ENCODE measurements around the gene MUC3A.

The MUC3A gene

GRCh38 chr7:100946766-100947365 lies 2.5 kb upstream of the MUC3A start (continued):
- TF ChIP-seq KLF17 (tag by site-specific recombination; IDR thresholded peaks at IDR 0.05) (no peak), ZNF350 (tag by site-specific recombination; IDR thresholded peaks at IDR 0.05) (no peak), ZNF2 (tag by site-specific recombination; IDR thresholded peaks at IDR 0.05) (no peak)

GRCh38 chr7:100947792-100948191 lies 1.5 kb upstream of the MUC3A start:
- ChIA-PET CTCF (no interaction called here), POLR2A (no interaction called here)
- no peak for TF ChIP-seq ZNF549 (tag by site-specific recombination; IDR thresholded peaks at IDR 0.05)
- Histone ChIP-seq H3K27ac (ENCODE audit: extremely low read depth, low read depth, low read length) (no peak overlapping the region), H3K36me3 (ENCODE audit: control insufficient read depth in 2 of 2, insufficient read depth in 1 of 2, low read length in 2 of 2) (no peaks in the 10 kb centered on the region), H3K4me3 (ENCODE audit: low read depth, low read length) (no peak overlapping the region), H3K4me1 (ENCODE audit: control insufficient read depth, insufficient read depth, low read length) (no peaks in the 10 kb centered on the region), H3K9me3 (ENCODE audit: control insufficient read depth, insufficient read depth, low read depth, low read length) (no peaks in the 10 kb centered on the region)

DNA sequence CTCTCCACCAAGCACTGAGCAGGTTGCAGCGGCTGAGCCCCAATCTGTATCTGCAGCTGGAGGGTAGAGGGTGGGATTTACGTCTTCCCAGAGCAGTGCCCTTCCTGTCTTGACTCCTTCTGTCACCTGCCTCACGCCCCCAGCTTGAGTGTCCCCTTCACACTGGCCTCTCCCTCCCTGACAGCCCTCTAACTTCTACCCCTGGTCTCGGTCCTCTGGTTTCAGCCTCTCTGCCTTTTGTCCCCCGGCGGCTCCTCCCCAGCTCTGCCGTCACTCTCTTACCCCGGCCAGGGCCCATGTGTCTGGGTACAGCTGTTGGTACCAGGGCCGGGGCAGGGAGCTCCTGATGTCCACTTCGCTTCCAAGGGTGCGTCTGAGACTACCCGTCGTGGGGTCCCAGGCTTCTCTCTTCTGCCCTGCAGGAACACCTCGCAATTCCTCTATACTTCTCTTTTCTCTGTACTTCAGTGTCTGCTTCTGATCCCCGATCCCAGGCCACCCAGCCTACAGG lies 654 bp downstream of the MUC3A start:
- no peaks in the 10 kb centered on the region for H3K4me1 ChIP-seq (ENCODE audit: control insufficient read depth, insufficient read depth, low read length)
- no peaks in the 10 kb centered on the region for H3K36me3 ChIP-seq (ENCODE audit: control insufficient read depth in 2 of 2, insufficient read depth in 1 of 2, low read length in 2 of 2)
- POLR2A ChIA-PET = no interaction called here
- H3K9me3 ChIP-seq (ENCODE audit: control insufficient read depth, insufficient read depth, low read depth, low read length) = no peaks in the 10 kb centered on the region
- CTCF ChIA-PET = interaction anchor here (0.5 to 0.6 kb wide), 2 partner anchors 224 to 352 kb away, joined by 3 read pairs; no protein-coding TSS in a partner anchor
- no peak for TF ChIP-seq ZNF280C (tag by site-specific recombination; IDR thresholded peaks at IDR 0.05)
- no peak for TF ChIP-seq ZNF169 (tag by site-specific recombination; IDR thresholded peaks at IDR 0.05)
- TF ChIP-seq ZNF623 (tag by site-specific recombination; IDR thresholded peaks at IDR 0.05) = no peak
- no peak for TF ChIP-seq ZNF626 (tag by site-specific recombination; IDR thresholded peaks at IDR 0.05)
- no peak for TF ChIP-seq ZNF138 (tag by site-specific recombination; IDR thresholded peaks at IDR 0.05; ENCODE audit: borderline replicate concordance)
- TF ChIP-seq ZNF501 (tag by site-specific recombination; IDR thresholded peaks at IDR 0.05) = no peak
- no peak for TF ChIP-seq ZNF404 (tag by site-specific recombination; IDR thresholded peaks at IDR 0.05)
- no peak for TF ChIP-seq ZNF324 (tag by site-specific recombination; IDR thresholded peaks at IDR 0.05)
- TF ChIP-seq ZNF248 (tag by site-specific recombination; IDR thresholded peaks at IDR 0.05) = no peak
- TF ChIP-seq ZNF416 (tag by site-specific recombination; IDR thresholded peaks at IDR 0.05) = no peak
- TF ChIP-seq ZFP41 (tag by site-specific recombination; IDR thresholded peaks at IDR 0.05; ENCODE audit: borderline replicate concordance) = no peak
- no peak for TF ChIP-seq ZNF596 (tag by site-specific recombination; IDR thresholded peaks at IDR 0.05)
- TF ChIP-seq ZBTB8A (tag by site-specific recombination; IDR thresholded peaks at IDR 0.05) = no peak
- TF ChIP-seq ZNF561 (tag by site-specific recombination; IDR thresholded peaks at IDR 0.05; ENCODE audit: borderline replicate concordance) = no peak
- no peak for TF ChIP-seq GLI2 (tag by site-specific recombination; IDR thresholded peaks at IDR 0.05; ENCODE audit: borderline replicate concordance, low read depth)
- no peak for TF ChIP-seq ZBTB10 (tag by site-specific recombination; IDR thresholded peaks at IDR 0.05)
- no peak for TF ChIP-seq ZNF114 (tag by site-specific recombination; IDR thresholded peaks at IDR 0.05)
- no peak for TF ChIP-seq ZNF10 (tag by site-specific recombination; IDR thresholded peaks at IDR 0.05)
- TF ChIP-seq ZNF19 (tag by site-specific recombination; IDR thresholded peaks at IDR 0.05; ENCODE audit: low read depth) = no peak
- H3K4me3 ChIP-seq (ENCODE audit: low read depth, low read length) = no peak overlapping the region
- H3K27ac ChIP-seq (ENCODE audit: extremely low read depth, low read depth, low read length) = no peak overlapping the region

Data from HEK293 (cell line).